Chondrocyte (in vitro differentiated cells): Measurements from ENCODE around the gene ACAD9. TPM values are rescaled to one million over a fixed set of nuclear protein-coding genes. Genes with fewer than 3 reads are reported as not detected.

Experiments used
- DNase-seq: peaks from one replicate; pipeline ENCODE4 v3.0.0; 2021; ENCODE audit warnings: mixed read lengths, low spot score
- H3K27ac Mint-ChIP-seq: one replicate; pipeline ENCODE4 v1.8.0; 2021; ENCODE audit warnings: mild to moderate bottlenecking, moderate library complexity, mixed read lengths; ENCODE audit not compliant: unreplicated experiment
- H3K27me3 Mint-ChIP-seq: 2 replicates; pipeline ENCODE4 v1.8.0; 2021; ENCODE audit warnings: low read depth, mixed read lengths
- H3K36me3 Mint-ChIP-seq: 2 replicates; pipeline ENCODE4 v1.8.0; 2021; ENCODE audit warnings: low read depth, mixed read lengths
- H3K4me1 Mint-ChIP-seq: 2 replicates; pipeline ENCODE4 v1.8.0; 2021; ENCODE audit warnings: low read depth, mild to moderate bottlenecking, mixed read lengths
- H3K4me3 Mint-ChIP-seq: one replicate; pipeline ENCODE4 v1.8.0; 2021; ENCODE audit warnings: mild to moderate bottlenecking, moderate library complexity, mixed read lengths; ENCODE audit not compliant: unreplicated experiment
- H3K9me3 Mint-ChIP-seq: 2 replicates; pipeline ENCODE4 v1.8.0; 2021; ENCODE audit warnings: low read depth, mixed read lengths
- total RNA-seq: library from RNA; stranded (reverse); gene quantifications from 3 replicates; pipeline ENCODE4 v1.2.1, GENCODE V29; 2021
- TF ChIP-seq, protein P1 (sequence below): fragments of 200-600 bp; sonication (generic); IDR thresholded peaks from 2 replicates; pipeline ENCODE4 v1.5.0; 2021; ENCODE audit warnings: antibody characterized with exemption, mild to moderate bottlenecking, moderate library complexity

Gene ACAD9
- total RNA-seq, 1 donor from 2014 or later: 33.9 TPM

DNA sequence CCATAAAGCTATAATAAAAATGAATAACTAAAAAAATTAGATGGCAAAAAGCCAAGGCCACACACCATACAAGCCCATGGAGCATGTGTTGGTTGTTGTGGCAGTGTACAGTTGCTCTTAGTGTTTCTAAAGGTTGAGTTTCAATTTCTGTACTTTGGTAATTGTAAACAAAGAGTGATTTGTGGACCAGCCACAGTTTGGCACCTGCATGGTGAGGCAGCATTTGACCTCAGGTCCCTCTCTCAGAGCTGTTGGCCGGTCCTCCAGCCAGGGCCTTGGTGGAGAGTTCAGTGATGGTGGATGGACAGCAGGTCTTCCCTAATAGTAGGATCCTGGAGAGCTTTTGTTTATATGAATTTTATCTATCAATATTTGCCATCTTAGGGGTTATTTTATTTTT lies 5.6 kb downstream of the ACAD9 start:
- DNase-seq: no peak
- H3K4me1 Mint-ChIP-seq: peaks cover 25% of the 10 kb centered on the region
- H3K27me3 Mint-ChIP-seq: no peaks in the 10 kb centered on the region
- H3K9me3 Mint-ChIP-seq: no peaks in the 10 kb centered on the region
- no peak overlapping the region for H3K4me3 Mint-ChIP-seq
- TF ChIP-seq, protein P1, sequence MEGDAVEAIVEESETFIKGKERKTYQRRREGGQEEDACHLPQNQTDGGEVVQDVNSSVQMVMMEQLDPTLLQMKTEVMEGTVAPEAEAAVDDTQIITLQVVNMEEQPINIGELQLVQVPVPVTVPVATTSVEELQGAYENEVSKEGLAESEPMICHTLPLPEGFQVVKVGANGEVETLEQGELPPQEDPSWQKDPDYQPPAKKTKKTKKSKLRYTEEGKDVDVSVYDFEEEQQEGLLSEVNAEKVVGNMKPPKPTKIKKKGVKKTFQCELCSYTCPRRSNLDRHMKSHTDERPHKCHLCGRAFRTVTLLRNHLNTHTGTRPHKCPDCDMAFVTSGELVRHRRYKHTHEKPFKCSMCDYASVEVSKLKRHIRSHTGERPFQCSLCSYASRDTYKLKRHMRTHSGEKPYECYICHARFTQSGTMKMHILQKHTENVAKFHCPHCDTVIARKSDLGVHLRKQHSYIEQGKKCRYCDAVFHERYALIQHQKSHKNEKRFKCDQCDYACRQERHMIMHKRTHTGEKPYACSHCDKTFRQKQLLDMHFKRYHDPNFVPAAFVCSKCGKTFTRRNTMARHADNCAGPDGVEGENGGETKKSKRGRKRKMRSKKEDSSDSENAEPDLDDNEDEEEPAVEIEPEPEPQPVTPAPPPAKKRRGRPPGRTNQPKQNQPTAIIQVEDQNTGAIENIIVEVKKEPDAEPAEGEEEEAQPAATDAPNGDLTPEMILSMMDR: no peak
- no peak overlapping the region for H3K27ac Mint-ChIP-seq
- peaks cover 5% of the 10 kb centered on the region for H3K36me3 Mint-ChIP-seq

DNA sequence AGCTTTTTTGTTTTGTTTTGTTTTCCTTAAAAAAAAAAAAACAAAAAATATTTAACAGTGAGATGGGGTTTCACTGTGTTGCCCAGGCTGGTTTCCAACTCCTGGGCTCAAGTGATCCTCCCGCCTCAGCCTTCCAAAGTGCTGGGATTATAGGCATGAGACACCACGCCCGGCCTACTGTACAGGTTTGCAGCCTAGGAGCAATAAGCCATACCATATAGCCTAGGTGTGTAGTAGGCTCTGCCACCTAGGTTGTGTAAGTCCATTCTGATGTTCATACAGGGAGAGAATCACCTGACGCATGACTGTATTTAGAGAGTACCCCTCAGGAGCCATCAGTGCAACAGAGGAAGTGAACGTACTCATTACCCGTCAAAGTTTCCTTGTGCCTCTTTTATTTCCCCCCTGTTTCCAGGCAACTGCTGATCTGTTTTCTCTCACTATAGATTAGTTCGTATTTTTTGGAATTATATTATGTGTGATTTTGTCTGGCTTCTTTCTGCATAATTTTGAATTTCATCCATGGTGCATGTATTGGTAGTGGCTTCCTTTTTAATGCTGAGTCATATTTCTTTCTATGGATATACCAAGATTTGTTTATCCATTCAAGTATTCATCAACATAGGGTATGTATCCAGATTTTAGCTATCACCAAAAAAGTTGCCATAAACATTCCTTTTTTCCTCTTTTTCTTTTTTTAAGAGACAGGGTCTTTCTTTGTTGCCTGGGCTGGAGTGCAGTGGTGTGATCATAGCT lies 9.9 kb downstream of the ACAD9 start:
- Mint-ChIP-seq H3K27me3 (no peaks in the 10 kb centered on the region), H3K36me3 (peaks cover 5% of the 10 kb centered on the region)

DNA sequence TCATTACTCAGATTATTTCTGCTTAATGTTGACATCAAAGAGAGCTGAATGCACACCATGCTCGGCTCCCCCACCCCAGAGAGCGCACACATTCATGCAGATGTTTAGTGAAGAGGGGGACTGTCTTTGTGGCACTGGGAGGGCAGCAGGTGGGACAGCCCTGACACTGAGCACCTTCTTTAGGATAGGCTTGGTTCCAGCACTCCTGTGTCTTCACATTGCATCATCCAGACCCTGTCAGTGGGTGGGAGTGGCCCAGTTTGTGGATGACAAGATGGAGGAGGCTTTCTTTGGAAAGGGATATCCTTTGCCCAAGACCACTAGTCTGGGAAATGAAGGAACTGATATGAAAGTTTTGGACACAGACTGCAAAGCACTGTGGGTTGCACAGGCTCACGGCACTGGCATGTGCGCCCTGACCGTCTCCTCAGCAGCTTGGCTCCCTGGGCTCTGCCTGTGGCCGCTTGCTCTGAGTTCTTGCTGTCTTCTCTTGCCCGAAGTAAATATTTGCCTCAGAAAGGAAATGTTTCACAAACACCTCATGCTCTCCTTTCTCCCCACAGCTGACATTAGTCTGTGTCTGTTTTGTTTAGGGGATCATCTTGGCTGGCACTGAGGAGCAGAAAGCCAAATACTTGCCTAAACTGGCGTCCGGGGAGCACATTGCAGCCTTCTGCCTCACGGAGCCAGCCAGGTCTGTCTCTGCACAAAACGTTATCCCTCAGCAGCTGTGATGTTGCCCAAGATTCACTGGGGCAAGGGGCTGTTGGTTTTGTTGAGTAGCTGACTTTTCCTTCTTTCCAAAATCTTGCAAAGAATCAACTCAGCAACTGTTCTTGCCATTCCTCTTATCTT lies 16.6 kb downstream of the ACAD9 start:
- TF ChIP-seq, protein P1: no peak
- H3K36me3 Mint-ChIP-seq: peaks cover 44% of the 10 kb centered on the region
- H3K27me3 Mint-ChIP-seq: no peaks in the 10 kb centered on the region
- no peak for DNase-seq
- no peaks in the 10 kb centered on the region for H3K9me3 Mint-ChIP-seq
- H3K27ac Mint-ChIP-seq: peak overlapping the region; percentile 57
- no peak overlapping the region for H3K4me3 Mint-ChIP-seq
- H3K4me1 Mint-ChIP-seq: no peaks in the 10 kb centered on the region

More for the DNA sequence above, 9.9 kb downstream of the ACAD9 start:
- TF ChIP-seq, protein P1: no peak
- H3K4me1 Mint-ChIP-seq: no peaks in the 10 kb centered on the region
- no peak for DNase-seq
- H3K27ac Mint-ChIP-seq: no peak overlapping the region
- H3K4me3 Mint-ChIP-seq: no peak overlapping the region
- H3K9me3 Mint-ChIP-seq: no peaks in the 10 kb centered on the region

DNA sequence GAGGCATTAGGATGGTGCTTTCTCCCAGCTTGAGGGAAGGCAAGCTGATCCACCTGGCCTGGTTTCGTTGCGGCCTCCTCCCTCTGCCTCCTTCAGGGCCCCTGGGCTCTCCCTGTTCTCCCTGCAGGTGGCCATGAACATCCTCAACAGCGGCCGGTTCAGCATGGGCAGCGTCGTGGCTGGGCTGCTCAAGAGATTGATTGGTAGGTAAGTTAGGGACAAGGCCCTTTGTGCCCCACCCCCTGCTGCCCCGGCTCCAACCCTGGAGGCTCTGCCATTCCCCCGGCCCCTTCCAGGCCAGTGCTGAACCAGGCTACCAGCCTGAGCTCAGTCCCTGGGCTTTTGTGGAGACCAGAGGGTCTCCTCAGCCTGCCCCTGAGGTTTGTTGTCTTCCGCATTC lies 23.0 kb downstream of the ACAD9 start:
- no peak overlapping the region for H3K4me3 Mint-ChIP-seq
- TF ChIP-seq, protein P1: no peak
- DNase-seq: no peak
- no peaks in the 10 kb centered on the region for H3K4me1 Mint-ChIP-seq
- H3K27ac Mint-ChIP-seq: no peak overlapping the region
- H3K36me3 Mint-ChIP-seq: peaks cover 48% of the 10 kb centered on the region
- H3K9me3 Mint-ChIP-seq: no peaks in the 10 kb centered on the region
- H3K27me3 Mint-ChIP-seq: no peaks in the 10 kb centered on the region

DNA sequence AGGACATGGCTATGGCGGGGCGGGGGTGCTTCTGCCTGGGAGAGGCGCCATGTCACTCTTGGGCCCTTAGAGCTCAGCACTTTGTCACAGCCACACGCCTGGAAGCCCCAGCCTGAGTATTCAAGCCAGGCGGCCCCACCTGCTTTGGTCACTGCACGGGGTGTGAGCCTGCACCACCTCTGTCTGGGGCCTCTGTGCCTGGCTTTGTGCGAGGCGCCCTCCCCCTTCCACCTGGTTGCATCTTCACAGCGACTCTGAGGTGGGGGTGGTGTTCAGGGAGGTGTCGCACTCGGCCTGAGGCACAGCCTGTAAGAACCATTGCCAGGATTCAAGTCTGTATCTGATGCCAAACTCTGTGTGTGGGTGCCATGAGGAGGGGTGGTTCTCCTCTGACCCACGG lies 24.1 kb downstream of the ACAD9 start:
- Mint-ChIP-seq H3K9me3 (no peaks in the 10 kb centered on the region), H3K4me1 (no peaks in the 10 kb centered on the region), H3K27me3 (no peaks in the 10 kb centered on the region), H3K36me3 (peaks cover 44% of the 10 kb centered on the region), H3K4me3 (no peak overlapping the region), H3K27ac (no peak overlapping the region)
- DNase-seq: no peak
- TF ChIP-seq, protein P1: no peak
